H9 (cell line): ENCODE data around the gene ITGA4. TPM values are rescaled to one million over a fixed set of nuclear protein-coding genes. Genes with fewer than 3 reads are reported as not detected.

Experiments
- DNase-seq: peaks from one replicate; pipeline ENCODE4 v3.0.0-alpha.2; 2017
- H2AFZ ChIP-seq: one replicate; pipeline ENCODE4 v1.6.1; 2013; ENCODE audit warnings: mild to moderate bottlenecking, low read length, control low read depth, moderate library complexity
- H2AK5ac ChIP-seq: 2 replicates; pipeline ENCODE4 v1.6.1; 2013; ENCODE audit warnings: low read length, control low read depth, mixed read lengths; ENCODE audit not compliant: insufficient read length
- H2BK120ac ChIP-seq: one replicate; pipeline ENCODE4 v1.6.1; 2013; ENCODE audit warnings: low read depth, mild to moderate bottlenecking, low read length, control low read depth, inconsistent platforms; ENCODE audit not compliant: poor library complexity, severe bottlenecking
- H2BK12ac ChIP-seq: 2 replicates; pipeline ENCODE4 v1.6.1; 2013; ENCODE audit warnings: low read length, control low read depth, mixed read lengths, low read depth; ENCODE audit not compliant: insufficient read length
- H2BK15ac ChIP-seq: 2 replicates; pipeline ENCODE4 v1.6.1; 2013; ENCODE audit warnings: low read depth, low read length, control low read depth
- H2BK20ac ChIP-seq: one replicate; pipeline ENCODE4 v1.6.1; 2013; ENCODE audit warnings: low read depth, mild to moderate bottlenecking, low read length, control low read depth, inconsistent platforms; ENCODE audit not compliant: poor library complexity, severe bottlenecking
- H2BK5ac ChIP-seq: 2 replicates; pipeline ENCODE4 v1.6.1; 2013; ENCODE audit warnings: low read length, control low read depth, mixed read lengths; ENCODE audit not compliant: insufficient read length
- H3K14ac ChIP-seq: 2 replicates; pipeline ENCODE4 v1.6.1; 2013; ENCODE audit warnings: low read length, control low read depth; ENCODE audit not compliant: insufficient read depth
- H3K18ac ChIP-seq: 2 replicates; pipeline ENCODE4 v1.6.1; 2013; ENCODE audit warnings: low read depth, mild to moderate bottlenecking, mixed read lengths, low read length, control low read depth; ENCODE audit not compliant: insufficient read length
- H3K23ac ChIP-seq: 2 replicates; pipeline ENCODE4 v1.6.1; 2013; ENCODE audit warnings: low read length, control low read depth, mixed read lengths, low read depth; ENCODE audit not compliant: insufficient read length
- H3K23me2 ChIP-seq: 2 replicates; pipeline ENCODE4 v1.6.1; 2013; ENCODE audit warnings: low read depth, mild to moderate bottlenecking, mixed read lengths, low read length, control low read depth; ENCODE audit not compliant: insufficient read length, poor library complexity, severe bottlenecking
- H3K27ac ChIP-seq: 2 replicates; pipeline ENCODE4 v1.5.1; 2013; ENCODE audit warnings: low read length, control low read depth, mixed read lengths, low read depth; ENCODE audit not compliant: insufficient read length
- H3K27me3 ChIP-seq: 2 replicates; pipeline ENCODE4 v1.6.1; 2013; ENCODE audit warnings: low read length, control low read depth, inconsistent platforms; ENCODE audit not compliant: insufficient read depth
- H3K4ac ChIP-seq: 2 replicates; pipeline ENCODE4 v1.6.1; 2013; ENCODE audit warnings: low read depth, mild to moderate bottlenecking, control low read depth, inconsistent platforms, low read length, moderate library complexity
- H3K4me1 ChIP-seq: 2 replicates; pipeline ENCODE4 v1.6.1; 2013; ENCODE audit warnings: low read length, control low read depth, inconsistent platforms; ENCODE audit not compliant: insufficient read depth
- H3K4me2 ChIP-seq: 2 replicates; pipeline ENCODE4 v1.6.1; 2013; ENCODE audit warnings: low read length, control low read depth, mixed read lengths; ENCODE audit not compliant: insufficient read length, insufficient read depth
- H3K56ac ChIP-seq: 2 replicates; pipeline ENCODE4 v1.6.1; 2013; ENCODE audit warnings: low read depth, mild to moderate bottlenecking, mixed read lengths, low read length, control low read depth; ENCODE audit not compliant: insufficient read length
- H3K79me1 ChIP-seq: 2 replicates; pipeline ENCODE4 v1.6.1; 2013; ENCODE audit warnings: low read depth, mild to moderate bottlenecking, moderate library complexity, low read length, control low read depth, inconsistent platforms; ENCODE audit not compliant: insufficient read depth, poor library complexity, severe bottlenecking
- H3K79me2 ChIP-seq: 2 replicates; pipeline ENCODE4 v1.6.1; 2013; ENCODE audit warnings: low read length, control low read depth, inconsistent platforms; ENCODE audit not compliant: insufficient read depth
- H3K9ac ChIP-seq: 2 replicates; pipeline ENCODE4 v1.6.1; 2013; ENCODE audit warnings: low read length, control low read depth, mixed read lengths; ENCODE audit not compliant: insufficient read length; ENCODE audit errors: extremely low read depth
- H3K9me3 ChIP-seq: one replicate; pipeline ENCODE4 v1.6.1; 2013; ENCODE audit warnings: low read depth, low read length, inconsistent platforms; ENCODE audit not compliant: control insufficient read depth
- H3T11ph ChIP-seq: one replicate; pipeline ENCODE4 v1.6.1; 2013; ENCODE audit warnings: mild to moderate bottlenecking, low read length, control low read depth, inconsistent platforms
- H4K20me1 ChIP-seq: one replicate; pipeline ENCODE4 v1.6.1; 2013; ENCODE audit not compliant: control insufficient read depth, insufficient read length, insufficient read depth
- H4K5ac ChIP-seq: 2 replicates; pipeline ENCODE4 v1.6.1; 2013; ENCODE audit warnings: low read depth, mild to moderate bottlenecking, mixed read lengths, low read length, control low read depth; ENCODE audit not compliant: insufficient read length
- H4K8ac ChIP-seq: replicated peaks from 2 replicates; pipeline ENCODE4 v1.6.1; 2013; ENCODE audit warnings: low read length, control low read depth, mixed read lengths, low read depth; ENCODE audit not compliant: insufficient read length
- H4K91ac ChIP-seq: 2 replicates; pipeline ENCODE4 v1.6.1; 2013; ENCODE audit warnings: low read depth, mild to moderate bottlenecking, moderate library complexity, mixed read lengths, low read length, control low read depth; ENCODE audit not compliant: insufficient read length
- H3K27ac Mint-ChIP-seq, 3 experiments: 2 replicates in 2 of 3; 3 replicates in 1 of 3; pipeline ENCODE4 v1.8.0; 2020 to 2021; ENCODE audit warnings: mixed read lengths in 3 of 3, mild to moderate bottlenecking in 1 of 3, moderate library complexity in 1 of 3
- H3K27me3 Mint-ChIP-seq: 2 replicates; pipeline ENCODE4 v1.8.0; 2021; ENCODE audit warnings: low read depth, mild to moderate bottlenecking, moderate library complexity, mixed read lengths
- H3K36me3 Mint-ChIP-seq, 3 experiments: 2 replicates in 2 of 3; 3 replicates in 1 of 3; pipeline ENCODE4 v1.8.0; 2020 to 2021; ENCODE audit warnings: low read depth in 3 of 3, mixed read lengths in 3 of 3; ENCODE audit not compliant: insufficient read depth in 1 of 3
- H3K4me1 Mint-ChIP-seq, 2 experiments: 2 replicates each; pipeline ENCODE4 v1.8.0; 2020; ENCODE audit warnings: mixed read lengths in 2 of 2
- H3K4me3 Mint-ChIP-seq, 2 experiments: 2 replicates in 1 of 2; 3 replicates in 1 of 2; pipeline ENCODE4 v1.8.0; 2020 to 2021; ENCODE audit warnings: mild to moderate bottlenecking in 2 of 2, mixed read lengths in 2 of 2, moderate library complexity in 1 of 2
- H3K9me3 Mint-ChIP-seq, 2 experiments: 2 replicates in 1 of 2; 3 replicates in 1 of 2; pipeline ENCODE4 v1.8.0; 2020; ENCODE audit warnings: mild to moderate bottlenecking in 2 of 2, mixed read lengths in 2 of 2, moderate library complexity in 1 of 2
- WGBS: extraction: QIAGEN DNeasy Blood & Tissue Kit; methylation state at CpG from one replicate; pipeline ENCODE4 v1.1.7; 2013; ENCODE audit warnings: missing lambda C conversion rate, low lambda C conversion rate, mixed read lengths; ENCODE audit not compliant: insufficient read length; ENCODE audit errors: extremely low coverage; 5-methylcytosine and 5-hydroxymethylcytosine counted together
- total RNA-seq: library from RNA; stranded (reverse); gene quantifications from 2 replicates; pipeline ENCODE4 v1.2.1, GENCODE V29; 2021
- TF ChIP-seq, protein P1 (sequence below): fragments of 200-600 bp; sonication (generic); conservative IDR thresholded peaks from 3 replicates; pipeline ENCODE4 v1.8.0; 2021; ENCODE audit warnings: antibody characterized with exemption, mild to moderate bottlenecking

Gene ITGA4
- total RNA-seq, 1 experiment from 2014 or later, result 1.3 TPM

- no peak overlapping the region for H2AK5ac ChIP-seq
- H3K56ac ChIP-seq, result no peak overlapping the region
- H3K4me2 ChIP-seq, result no peak overlapping the region
- no peak overlapping the region for H2BK5ac ChIP-seq
- no peaks in the 10 kb centered on the region; the same call in 1 of the 2 replicates for H3K27me3 ChIP-seq
- WGBS, result no CpG with 5 or more reads among the region's 5 CpGs
- no peak overlapping the region for H3K18ac ChIP-seq
- no peak overlapping the region for H3K23ac ChIP-seq
- H4K20me1 ChIP-seq, result no peaks in the 10 kb centered on the region
- no peaks in the 10 kb centered on the region for H3K4me1 Mint-ChIP-seq
- no peaks in the 10 kb centered on the region for H3K27me3 Mint-ChIP-seq
- H3K79me2 ChIP-seq, result no peaks in the 10 kb centered on the region
- no peaks in the 10 kb centered on the region for H3K79me1 ChIP-seq
- H4K91ac ChIP-seq, result no peak overlapping the region
- H2BK12ac ChIP-seq, result no peak overlapping the region
- no peak overlapping the region for H2BK20ac ChIP-seq
- no peak overlapping the region for H3K4ac ChIP-seq
- H3K23me2 ChIP-seq, result no peaks in the 10 kb centered on the region
- no peak overlapping the region for H3T11ph ChIP-seq
- no peak for DNase-seq
- H2BK120ac ChIP-seq, result no peak overlapping the region
- H3K9me3 Mint-ChIP-seq, result no peaks in the 10 kb centered on the region
- H3K36me3 Mint-ChIP-seq, result no peaks in the 10 kb centered on the region
- TF ChIP-seq, protein P1, sequence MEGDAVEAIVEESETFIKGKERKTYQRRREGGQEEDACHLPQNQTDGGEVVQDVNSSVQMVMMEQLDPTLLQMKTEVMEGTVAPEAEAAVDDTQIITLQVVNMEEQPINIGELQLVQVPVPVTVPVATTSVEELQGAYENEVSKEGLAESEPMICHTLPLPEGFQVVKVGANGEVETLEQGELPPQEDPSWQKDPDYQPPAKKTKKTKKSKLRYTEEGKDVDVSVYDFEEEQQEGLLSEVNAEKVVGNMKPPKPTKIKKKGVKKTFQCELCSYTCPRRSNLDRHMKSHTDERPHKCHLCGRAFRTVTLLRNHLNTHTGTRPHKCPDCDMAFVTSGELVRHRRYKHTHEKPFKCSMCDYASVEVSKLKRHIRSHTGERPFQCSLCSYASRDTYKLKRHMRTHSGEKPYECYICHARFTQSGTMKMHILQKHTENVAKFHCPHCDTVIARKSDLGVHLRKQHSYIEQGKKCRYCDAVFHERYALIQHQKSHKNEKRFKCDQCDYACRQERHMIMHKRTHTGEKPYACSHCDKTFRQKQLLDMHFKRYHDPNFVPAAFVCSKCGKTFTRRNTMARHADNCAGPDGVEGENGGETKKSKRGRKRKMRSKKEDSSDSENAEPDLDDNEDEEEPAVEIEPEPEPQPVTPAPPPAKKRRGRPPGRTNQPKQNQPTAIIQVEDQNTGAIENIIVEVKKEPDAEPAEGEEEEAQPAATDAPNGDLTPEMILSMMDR, result no peak
- no peak overlapping the region for H2BK15ac ChIP-seq
- H3K14ac ChIP-seq, result no peak overlapping the region
- H4K5ac ChIP-seq, result no peak overlapping the region
- H4K8ac ChIP-seq, result no peak overlapping the region
- H3K4me1 ChIP-seq, result no peaks in the 10 kb centered on the region
- no peak overlapping the region for H3K9ac ChIP-seq
- H2AFZ ChIP-seq, result no peak overlapping the region
- no peak overlapping the region for H3K27ac Mint-ChIP-seq
- no peak overlapping the region for H3K27ac ChIP-seq
- no peaks in the 10 kb centered on the region for H3K9me3 ChIP-seq
- H3K4me3 Mint-ChIP-seq, result no peak overlapping the region
Observed at GRCh38 chr2:181523756-181524155, 66.6 kb downstream of the ITGA4 start.
